Endothelial cell (in vitro differentiated cells): ENCODE results near the gene PDE1C. TPM values are rescaled to one million over a fixed set of nuclear protein-coding genes. Genes with fewer than 3 reads are reported as not detected.

Experiments used
- DNase-seq: peaks from one replicate; pipeline ENCODE4 v3.0.0; 2021; ENCODE audit warnings: low spot score
- H3K27ac Mint-ChIP-seq: one replicate; pipeline ENCODE4 v1.8.0; 2021; ENCODE audit warnings: mixed read lengths, inconsistent platforms; ENCODE audit not compliant: unreplicated experiment
- H3K27me3 Mint-ChIP-seq: one replicate; pipeline ENCODE4 v1.8.0; 2021; ENCODE audit warnings: mild to moderate bottlenecking, moderate library complexity, mixed read lengths, inconsistent platforms; ENCODE audit not compliant: unreplicated experiment
- H3K36me3 Mint-ChIP-seq: one replicate; pipeline ENCODE4 v1.8.0; 2021; ENCODE audit warnings: mild to moderate bottlenecking, low read depth, mixed read lengths, inconsistent platforms; ENCODE audit not compliant: unreplicated experiment
- H3K4me1 Mint-ChIP-seq: one replicate; pipeline ENCODE4 v1.8.0; 2021; ENCODE audit warnings: mild to moderate bottlenecking, mixed read lengths, inconsistent platforms; ENCODE audit not compliant: unreplicated experiment
- H3K4me3 Mint-ChIP-seq: one replicate; pipeline ENCODE4 v1.8.0; 2021; ENCODE audit warnings: mild to moderate bottlenecking, mixed read lengths, inconsistent platforms; ENCODE audit not compliant: unreplicated experiment
- H3K9me3 Mint-ChIP-seq: one replicate; pipeline ENCODE4 v1.8.0; 2021; ENCODE audit warnings: mixed read lengths, inconsistent platforms; ENCODE audit not compliant: unreplicated experiment
- CTCF ChIP-seq: fragments of 200-600 bp; sonication (generic); IDR thresholded peaks from one replicate; pipeline ENCODE4 v1.5.0; 2021; ENCODE audit warnings: antibody characterized with exemption; ENCODE audit not compliant: unreplicated experiment
- total RNA-seq: library from RNA; stranded (reverse); fragmentation: NEBNext Ultra II Directional; extraction: Animal tissue kit (Norgen Biotek cat#: 25700); gene quantifications from one replicate; pipeline ENCODE4 v1.2.1, GENCODE V29; 2021; ENCODE audit not compliant: unreplicated experiment

The PDE1C gene
- total RNA-seq, 1 donor from 2014 or later: 2.9 TPM

- H3K27ac Mint-ChIP-seq: no peak overlapping the region
- H3K4me3 Mint-ChIP-seq: no peak overlapping the region
- peaks cover 2% of the 10 kb centered on the region for H3K27me3 Mint-ChIP-seq
- no peak for DNase-seq
- H3K36me3 Mint-ChIP-seq: no peaks in the 10 kb centered on the region
- H3K9me3 Mint-ChIP-seq: no peaks in the 10 kb centered on the region
- no peak for TF ChIP-seq CTCF
- H3K4me1 Mint-ChIP-seq: no peaks in the 10 kb centered on the region
Measured at GRCh38 chr7:31955021-31955420, 115.2 kb downstream of the PDE1C start.

DNA sequence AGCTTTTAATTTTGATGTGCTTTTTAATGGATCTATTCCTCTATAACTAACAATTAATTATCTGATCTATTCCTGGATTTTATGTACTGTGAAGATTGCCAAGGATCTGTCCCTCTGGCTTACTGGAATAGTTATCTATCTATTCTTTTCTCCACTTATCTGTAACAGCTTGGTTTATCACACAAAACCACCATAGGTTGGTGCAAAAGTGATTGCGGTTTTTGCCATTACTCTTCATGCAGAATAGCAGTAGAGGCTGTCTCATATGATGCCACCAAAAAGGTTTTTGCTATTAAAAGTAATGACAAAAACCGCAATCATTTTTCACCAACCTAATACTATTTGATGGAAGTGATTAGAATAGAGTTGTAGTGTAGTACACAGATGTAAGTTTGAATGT is 115.7 kb downstream of the PDE1C start:
- Mint-ChIP-seq H3K4me3 (no peak overlapping the region), H3K27me3 (peaks cover 2% of the 10 kb centered on the region), H3K9me3 (no peaks in the 10 kb centered on the region), H3K4me1 (no peaks in the 10 kb centered on the region), H3K36me3 (no peaks in the 10 kb centered on the region), H3K27ac (no peak overlapping the region)
- DNase-seq: no peak
- TF ChIP-seq CTCF: no peak

DNA sequence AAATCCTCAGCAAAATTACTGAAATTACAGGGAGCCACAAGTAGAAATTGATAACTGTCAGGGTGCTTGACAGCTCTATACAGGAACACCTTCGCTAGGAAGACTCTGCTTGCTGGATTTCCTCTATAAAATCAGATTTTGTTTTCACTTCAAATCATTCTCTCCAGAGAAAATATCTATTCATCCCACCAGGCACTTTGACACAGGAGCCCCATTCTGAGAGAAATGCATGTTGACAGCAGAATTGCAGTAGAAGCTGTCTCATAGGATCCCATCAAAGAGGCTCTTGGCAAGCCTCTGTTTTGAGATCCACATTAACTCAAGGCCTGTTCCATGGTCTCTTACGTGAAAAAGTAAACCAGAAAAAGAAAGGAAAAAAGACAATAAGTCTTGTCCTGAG is 116.8 kb downstream of the PDE1C start:
- H3K9me3 Mint-ChIP-seq: no peaks in the 10 kb centered on the region

DNA sequence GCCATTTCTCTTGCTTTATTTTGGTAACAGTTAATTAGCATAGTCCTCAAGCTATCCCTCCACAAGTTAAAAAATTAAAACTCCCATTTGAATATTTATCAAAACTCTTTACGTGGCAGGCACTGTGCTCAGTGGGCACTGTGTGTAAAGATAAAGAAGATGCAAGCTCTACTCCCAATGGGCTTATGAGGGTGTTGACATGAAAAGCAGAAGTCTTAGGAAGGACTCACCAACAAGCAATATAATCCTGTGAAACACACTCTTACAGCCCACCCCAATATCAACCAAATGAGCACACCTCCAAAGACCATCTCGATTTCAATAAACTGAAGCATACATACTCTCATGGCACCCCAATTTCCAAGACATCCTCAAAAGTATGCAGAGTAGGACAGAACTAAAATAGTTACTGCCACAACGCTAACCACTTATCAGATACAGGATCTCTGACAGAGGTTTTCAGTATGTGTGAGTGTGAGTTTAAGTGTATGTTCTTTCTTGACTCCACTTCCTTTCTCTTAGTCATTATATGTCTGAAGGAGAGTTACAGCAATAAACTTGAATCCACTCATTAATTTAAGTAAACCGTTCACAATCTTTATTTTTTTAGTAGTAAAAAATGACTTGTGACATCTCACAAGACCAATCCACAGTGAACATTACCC is 120.0 kb downstream of the PDE1C start:
- H3K27ac Mint-ChIP-seq: no peak overlapping the region

More for the DNA sequence above, 116.8 kb downstream of the PDE1C start:
- Mint-ChIP-seq H3K4me3 (no peak overlapping the region), H3K36me3 (no peaks in the 10 kb centered on the region), H3K27ac (no peak overlapping the region), H3K27me3 (peaks cover 2% of the 10 kb centered on the region), H3K4me1 (no peaks in the 10 kb centered on the region)
- TF ChIP-seq CTCF: no peak
- no peak for DNase-seq

More for the DNA sequence above, 120.0 kb downstream of the PDE1C start:
- Mint-ChIP-seq H3K27me3 (peaks cover 1% of the 10 kb centered on the region), H3K4me1 (no peaks in the 10 kb centered on the region), H3K4me3 (no peak overlapping the region), H3K9me3 (peaks cover 7% of the 10 kb centered on the region), H3K36me3 (no peaks in the 10 kb centered on the region)
- DNase-seq: no peak
- no peak for TF ChIP-seq CTCF
